Large intestine (tissue), 3 donors: Measurements from ENCODE around the gene SLC25A28. TPM values are rescaled to one million over a fixed set of nuclear protein-coding genes. Genes with fewer than 3 reads are reported as not detected.
A peak's percentile ranks its signal among the peaks of the same experiment; 100 is the strongest.
"Not testable (repeated sequence)": the region's sequence is repeated elsewhere in the genome, so short reads cannot be mapped to it uniquely, and the experiment has no call there.

Experiments
- DNase-seq, 2 donors: peaks; one replicate each; pipeline versions ENCODE4 v3.0.0 to v3.0.0-alpha.2; 2013
- H3K27ac ChIP-seq: one replicate; pipeline ENCODE4 v1.5.1; 2013; ENCODE audit warnings: low read length
- H3K27me3 ChIP-seq: 2 replicates; pipeline ENCODE4 v1.6.1; 2013; ENCODE audit warnings: low read length; ENCODE audit not compliant: control insufficient read depth, insufficient read depth
- H3K36me3 ChIP-seq: 2 replicates; pipeline ENCODE4 v1.6.1; 2013; ENCODE audit warnings: low read length; ENCODE audit not compliant: control insufficient read depth, insufficient read depth
- H3K4me1 ChIP-seq: one replicate; pipeline ENCODE4 v1.6.1; 2013; ENCODE audit warnings: low read length; ENCODE audit not compliant: control insufficient read depth, insufficient read depth
- H3K4me3 ChIP-seq: one replicate; pipeline ENCODE4 v1.5.1; 2013; ENCODE audit warnings: low read length
- H3K9me3 ChIP-seq: one replicate; pipeline ENCODE4 v1.6.1; 2013; ENCODE audit warnings: mild to moderate bottlenecking, low read depth, low read length, moderate library complexity; ENCODE audit not compliant: control insufficient read depth
- WGBS: methylation state at CpG from one replicate; pipeline ENCODE4 v1.1.5; 2013; ENCODE audit warnings: low lambda C conversion rate; ENCODE audit not compliant: insufficient coverage; 5-methylcytosine and 5-hydroxymethylcytosine counted together
- polyA plus RNA-seq: library from polyadenylated mRNA; unstranded; fragments of 120-200 nt; gene quantifications from one replicate; pipeline ENCODE4 v1.2.1, GENCODE V29; 2013

Gene SLC25A28
- polyA plus RNA-seq, 1 donor = 50.1 TPM

DNA sequence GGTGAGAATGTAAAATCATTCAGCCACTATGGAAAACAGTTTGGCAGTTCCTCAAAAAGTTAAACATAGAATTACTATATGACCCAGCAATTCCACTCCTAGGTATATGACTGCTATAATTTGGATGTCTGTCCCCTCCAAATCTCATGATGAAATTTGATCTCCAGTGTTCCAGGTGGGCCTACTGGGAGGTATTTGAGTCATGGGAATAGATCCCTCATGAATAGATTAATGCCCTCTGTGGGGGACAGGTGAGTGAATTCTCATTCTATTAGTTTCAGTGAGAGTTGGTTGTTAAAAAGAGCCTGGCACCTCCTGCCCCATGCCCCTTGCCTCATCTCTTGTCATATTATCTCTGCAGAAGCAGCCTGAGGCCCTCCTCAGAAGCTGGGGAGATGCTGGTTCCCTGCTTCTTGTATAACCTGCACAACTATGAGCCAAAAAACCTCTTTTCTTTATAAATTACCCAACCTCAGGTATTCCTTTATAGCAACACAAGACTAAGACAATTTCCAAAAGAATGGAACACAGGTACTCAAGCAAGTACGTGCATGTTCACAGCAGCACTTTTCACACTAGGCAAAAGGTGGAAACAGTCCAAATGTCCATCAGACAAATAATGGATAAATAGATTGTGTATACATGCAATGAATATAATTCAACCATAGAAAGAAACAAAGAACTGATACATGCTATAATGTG, 8.8 kb upstream of the SLC25A28 start:
- DNase-seq = no peak
- Histone ChIP-seq H3K4me1 (no peaks in the 10 kb centered on the region), H3K4me3 (no peak overlapping the region), H3K9me3 (no peaks in the 10 kb centered on the region), H3K27ac (no peak overlapping the region), H3K27me3 (no peaks in the 10 kb centered on the region), H3K36me3 (no peaks in the 10 kb centered on the region)
- no CpG with 5 or more reads among the region's 1 CpG for WGBS

GRCh38 chr10:99625124-99625523, 4.9 kb upstream of the SLC25A28 start:
- not testable (repeated sequence) for H3K4me1 ChIP-seq, H3K9me3 ChIP-seq, H3K27me3 ChIP-seq, DNase-seq, H3K27ac ChIP-seq, H3K36me3 ChIP-seq, H3K4me3 ChIP-seq
- 83% methylated on average over 1 of the region's 3 CpGs for WGBS

DNA sequence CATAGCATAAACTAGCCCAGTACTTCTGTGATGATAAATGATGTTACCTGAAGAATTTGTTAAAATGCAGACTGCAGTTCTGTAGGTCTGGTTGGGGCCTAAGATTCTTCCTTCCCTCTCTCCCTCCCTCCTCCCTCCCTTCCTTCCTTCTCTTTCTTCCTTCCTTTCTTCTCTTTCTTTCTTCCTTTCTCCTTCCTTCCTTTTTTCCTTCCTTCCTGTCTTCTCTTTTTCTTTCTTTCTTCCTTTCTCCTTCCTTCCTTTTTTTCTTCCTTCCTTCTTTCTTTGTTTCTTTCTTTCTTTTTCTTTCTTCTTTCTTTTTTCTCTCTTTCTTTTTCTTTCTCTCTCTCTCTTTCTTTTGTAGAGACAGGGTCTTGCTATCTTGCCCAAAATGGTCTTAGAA, 3.7 kb upstream of the SLC25A28 start:
- Histone ChIP-seq H3K27me3 (no peaks in the 10 kb centered on the region), H3K4me1 (peaks cover 6% of the 10 kb centered on the region), H3K27ac (no peak overlapping the region), H3K36me3 (no peaks in the 10 kb centered on the region), H3K9me3 (peaks cover 3% of the 10 kb centered on the region), H3K4me3 (no peak overlapping the region)
- no peak for DNase-seq

DNA sequence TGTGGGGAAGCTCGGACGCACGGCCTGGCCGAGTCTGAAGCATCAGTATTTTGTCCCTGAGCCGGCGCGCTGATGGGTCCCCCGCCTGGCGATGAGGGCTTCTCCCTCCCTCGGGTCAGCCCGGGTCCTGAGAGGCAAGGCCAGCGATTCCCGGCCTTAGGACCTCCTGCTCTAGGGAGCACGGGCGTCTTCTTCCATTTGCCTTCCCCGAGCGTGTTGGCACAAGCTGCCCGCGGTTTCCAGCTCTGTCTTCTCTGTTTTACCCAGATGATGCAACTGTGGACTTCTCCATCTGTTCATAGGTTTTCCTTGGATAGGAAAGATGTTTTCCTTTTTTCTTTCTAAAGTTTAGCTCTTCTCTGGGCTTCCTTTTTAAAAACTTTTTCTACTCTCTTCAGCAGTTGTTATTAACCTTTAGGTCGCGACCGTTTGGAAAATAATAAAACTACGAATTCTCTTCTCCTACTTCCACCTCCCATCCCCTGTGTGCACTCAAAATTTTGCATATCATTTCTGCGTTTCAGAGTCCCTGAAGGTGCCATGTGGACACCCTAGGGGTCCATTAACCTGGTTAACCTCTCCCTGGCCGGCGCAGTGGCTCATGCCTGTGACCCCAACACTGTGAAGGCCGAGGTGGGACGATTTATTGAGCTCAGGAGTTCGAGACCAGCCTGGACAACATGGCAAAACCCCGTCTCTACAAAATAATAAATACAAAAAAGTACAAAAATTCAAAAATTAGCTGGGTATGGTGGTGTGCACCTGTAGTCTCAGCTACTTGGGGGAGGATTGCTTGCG, 1.4 kb upstream of the SLC25A28 start:
- Histone ChIP-seq H3K4me3 (peak overlapping the region; percentile 56), H3K36me3 (peaks cover 2% of the 10 kb centered on the region), H3K9me3 (peaks cover 3% of the 10 kb centered on the region), H3K27ac (peak overlapping the region; percentile 93), H3K27me3 (no peaks in the 10 kb centered on the region), H3K4me1 (peaks cover 9% of the 10 kb centered on the region)
- 19% methylated on average over 6 of the region's 31 CpGs for WGBS
- DNase-seq = no peak

DNA sequence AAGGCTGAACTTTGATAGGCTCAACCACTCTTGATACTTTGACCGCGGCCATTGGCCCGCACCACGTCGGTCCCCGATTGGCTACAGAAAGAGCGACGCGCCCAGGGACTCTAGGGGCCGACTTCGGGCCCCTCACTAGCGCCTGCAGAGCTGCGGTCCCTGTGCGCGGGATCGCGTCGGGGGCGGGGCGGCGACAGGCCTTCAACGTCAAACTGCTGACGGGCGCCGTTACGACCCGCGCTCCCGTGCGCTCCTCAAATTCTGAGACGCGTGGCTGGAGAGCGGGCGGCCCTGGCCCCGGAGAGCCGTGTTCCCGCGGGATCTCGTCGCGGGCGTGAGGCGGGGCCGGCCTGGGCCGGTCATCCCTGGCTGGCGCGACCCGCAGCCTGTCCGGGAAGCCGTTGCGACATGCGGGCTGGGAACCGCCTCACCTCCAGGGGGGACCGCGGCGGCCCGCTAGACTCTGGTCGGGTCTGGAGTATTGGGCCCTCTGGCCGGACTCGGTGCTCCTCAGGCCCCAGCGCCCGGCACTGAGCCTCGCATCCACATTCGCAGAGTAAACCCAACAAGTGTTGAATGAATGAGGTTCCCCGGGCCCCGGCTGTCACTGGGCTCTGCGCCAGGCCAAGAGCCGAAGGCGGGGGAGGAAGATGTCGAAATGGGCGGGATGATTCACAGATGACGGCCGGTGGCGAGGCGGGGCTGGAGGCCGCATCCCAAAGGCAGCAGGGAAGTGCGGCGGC, 643 bp upstream of the SLC25A28 start:
- WGBS = no CpG with 5 or more reads among the region's 78 CpGs
- H3K9me3 ChIP-seq = peaks cover 3% of the 10 kb centered on the region
- H3K4me1 ChIP-seq = peaks cover 9% of the 10 kb centered on the region
- peaks cover 2% of the 10 kb centered on the region for H3K36me3 ChIP-seq
- peak overlapping the region; percentile 93 for H3K27ac ChIP-seq
- DNase-seq = peak; percentile 90 to 95
- H3K4me3 ChIP-seq = peak overlapping the region; percentile 56
- H3K27me3 ChIP-seq = no peaks in the 10 kb centered on the region

GRCh38 chr10:99619090-99619800, 994 bp downstream of the SLC25A28 start:
- WGBS = 3% methylated on average over 3 of the region's 9 CpGs
- H3K27ac ChIP-seq = peak overlapping the region; percentile 86
- peaks cover 3% of the 10 kb centered on the region for H3K9me3 ChIP-seq
- peak; percentile 29 to 80 for DNase-seq
- H3K4me1 ChIP-seq = peaks cover 9% of the 10 kb centered on the region
- peak overlapping the region; percentile 77 for H3K4me3 ChIP-seq
- H3K27me3 ChIP-seq = no peaks in the 10 kb centered on the region
- peaks cover 5% of the 10 kb centered on the region for H3K36me3 ChIP-seq

DNA sequence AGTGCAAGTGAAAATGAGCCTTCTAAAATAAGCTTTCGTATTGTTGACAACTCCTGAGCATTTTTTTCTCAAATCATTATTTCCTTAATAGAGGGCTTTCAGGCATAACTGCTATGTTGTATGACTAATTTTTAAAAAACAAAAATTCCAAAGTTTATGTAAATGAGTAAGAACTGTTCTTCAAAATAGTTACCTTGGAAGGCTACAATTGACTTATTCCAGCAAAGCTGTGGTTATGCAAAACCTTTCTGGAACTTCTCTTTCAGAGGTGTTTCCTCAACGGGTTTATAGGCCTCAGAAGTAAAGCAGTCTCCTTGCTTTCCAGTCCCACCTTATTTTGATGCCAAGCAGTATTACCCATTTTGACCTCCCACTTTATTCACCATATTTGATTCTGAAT, 2.5 kb downstream of the SLC25A28 start:
- WGBS = 60% methylated on average over 2 of the region's 2 CpGs
- no peaks in the 10 kb centered on the region for H3K27me3 ChIP-seq
- H3K4me3 ChIP-seq = no peak overlapping the region
- no peak for DNase-seq
- H3K27ac ChIP-seq = no peak overlapping the region
- H3K36me3 ChIP-seq = peaks cover 17% of the 10 kb centered on the region
- peaks cover 3% of the 10 kb centered on the region for H3K9me3 ChIP-seq
- peaks cover 9% of the 10 kb centered on the region for H3K4me1 ChIP-seq

- peaks cover 35% of the 10 kb centered on the region for H3K36me3 ChIP-seq
- H3K4me1 ChIP-seq = peaks cover 3% of the 10 kb centered on the region
- H3K4me3 ChIP-seq = no peak overlapping the region
- 83% methylated on average over 2 of the region's 4 CpGs for WGBS
- H3K27ac ChIP-seq = no peak overlapping the region
- DNase-seq = no peak
- H3K27me3 ChIP-seq = no peaks in the 10 kb centered on the region
- no peaks in the 10 kb centered on the region for H3K9me3 ChIP-seq
Measured at GRCh38 chr10:99615426-99615825, 4.8 kb downstream of the SLC25A28 start.

DNA sequence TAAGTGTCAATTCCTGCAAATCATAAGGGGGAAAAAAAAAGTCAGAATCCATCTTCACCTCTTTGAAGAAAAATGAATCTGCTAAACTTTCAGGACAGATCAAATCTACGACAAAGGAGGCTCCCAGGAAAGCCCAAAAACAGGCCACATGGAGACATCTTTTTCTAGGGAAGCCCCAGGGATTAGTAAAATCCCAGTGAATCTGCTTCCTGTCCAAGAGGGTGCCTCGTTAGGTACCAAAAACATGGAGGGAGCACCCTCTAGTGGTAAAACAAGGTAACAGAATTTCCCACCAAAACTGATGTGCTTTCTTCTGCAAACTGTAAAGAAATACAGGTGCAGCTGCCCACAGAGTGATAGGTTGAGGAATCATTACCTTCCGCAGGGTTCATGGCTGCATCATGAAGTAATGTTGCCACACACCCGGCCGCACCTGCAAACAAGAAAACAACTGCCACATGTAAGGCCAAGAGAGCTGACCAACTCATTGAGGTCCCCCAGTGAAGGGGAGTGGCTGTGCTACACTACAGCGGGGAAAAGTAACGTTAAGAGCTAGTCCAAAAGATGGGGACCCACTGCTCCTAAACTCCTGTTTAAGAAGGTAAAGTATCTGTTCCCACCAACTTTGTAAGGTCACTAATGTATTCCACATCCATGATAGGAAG, 7.9 kb downstream of the SLC25A28 start:
- peak; percentile 28 to 46 for DNase-seq
- H3K36me3 ChIP-seq = peaks cover 48% of the 10 kb centered on the region
- no peaks in the 10 kb centered on the region for H3K9me3 ChIP-seq
- H3K27me3 ChIP-seq = no peaks in the 10 kb centered on the region
- no CpG with 5 or more reads among the region's 7 CpGs for WGBS
- no peak overlapping the region for H3K4me3 ChIP-seq
- H3K4me1 ChIP-seq = no peaks in the 10 kb centered on the region
- H3K27ac ChIP-seq = no peak overlapping the region
